ENCODE data around the gene NEDD4L. TPM values are rescaled to one million over a fixed set of nuclear protein-coding genes. Genes with fewer than 3 reads are reported as not detected.

Gene NEDD4L
- total and polyA plus RNA-seq, 7 donors, result 14.8 to 28.0 (median 19.6) TPM

DNA sequence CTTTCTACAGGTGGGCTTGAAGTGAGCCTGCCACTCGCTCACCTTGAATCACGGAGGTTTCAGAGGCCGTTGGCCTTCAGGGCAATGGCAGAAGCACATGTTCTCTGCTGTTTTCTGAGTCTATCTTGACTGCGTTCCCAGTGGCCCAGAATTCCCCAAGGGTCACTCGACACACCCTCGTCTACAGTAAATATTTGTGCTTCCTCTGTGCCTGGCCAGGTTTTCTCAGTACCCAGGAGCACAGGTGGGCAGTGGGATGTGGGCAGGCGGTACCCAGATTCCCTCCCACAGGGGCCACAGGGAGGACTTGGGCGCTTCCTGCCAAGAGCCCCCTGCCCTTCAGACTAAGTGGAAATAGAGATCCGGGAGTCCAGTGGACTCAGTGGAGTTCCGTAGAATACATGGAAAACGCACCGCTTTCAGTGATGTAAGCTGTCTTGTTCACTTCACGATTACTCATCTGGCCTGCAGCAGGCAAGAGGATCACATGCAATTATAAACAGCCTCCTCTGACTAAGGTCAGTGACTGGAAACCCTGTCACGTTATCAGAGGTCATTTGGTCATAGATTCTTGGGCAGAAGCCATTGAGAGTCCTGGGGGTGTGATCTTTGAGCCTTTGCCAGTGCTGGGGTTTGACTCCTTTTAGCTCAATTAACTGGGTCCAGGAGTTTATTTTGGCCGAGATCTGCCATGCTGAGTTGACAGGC, 179.8 kb downstream of the NEDD4L start:
- DNase-seq, result no peak
- H3K4me3 ChIP-seq, result no peak overlapping the region
- WGBS, 3 donors, result 61 to 68% (median 65%) methylated on average over 15 of the region's 15 CpGs
- no peaks in the 10 kb centered on the region for H3K9me3 ChIP-seq
- intact Hi-C loops (cut with DNase I), result no loop called here
- H3K27ac ChIP-seq, result peak overlapping the region; percentile 75
- no peaks in the 10 kb centered on the region for H3K27me3 ChIP-seq (ENCODE audit: insufficient read depth in 3 of 3, low read length in 2 of 3)
- peak; percentile 90 to 96 (median 94) for ATAC-seq
- TF ChIP-seq, protein P1, sequence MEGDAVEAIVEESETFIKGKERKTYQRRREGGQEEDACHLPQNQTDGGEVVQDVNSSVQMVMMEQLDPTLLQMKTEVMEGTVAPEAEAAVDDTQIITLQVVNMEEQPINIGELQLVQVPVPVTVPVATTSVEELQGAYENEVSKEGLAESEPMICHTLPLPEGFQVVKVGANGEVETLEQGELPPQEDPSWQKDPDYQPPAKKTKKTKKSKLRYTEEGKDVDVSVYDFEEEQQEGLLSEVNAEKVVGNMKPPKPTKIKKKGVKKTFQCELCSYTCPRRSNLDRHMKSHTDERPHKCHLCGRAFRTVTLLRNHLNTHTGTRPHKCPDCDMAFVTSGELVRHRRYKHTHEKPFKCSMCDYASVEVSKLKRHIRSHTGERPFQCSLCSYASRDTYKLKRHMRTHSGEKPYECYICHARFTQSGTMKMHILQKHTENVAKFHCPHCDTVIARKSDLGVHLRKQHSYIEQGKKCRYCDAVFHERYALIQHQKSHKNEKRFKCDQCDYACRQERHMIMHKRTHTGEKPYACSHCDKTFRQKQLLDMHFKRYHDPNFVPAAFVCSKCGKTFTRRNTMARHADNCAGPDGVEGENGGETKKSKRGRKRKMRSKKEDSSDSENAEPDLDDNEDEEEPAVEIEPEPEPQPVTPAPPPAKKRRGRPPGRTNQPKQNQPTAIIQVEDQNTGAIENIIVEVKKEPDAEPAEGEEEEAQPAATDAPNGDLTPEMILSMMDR (IDR thresholded peaks at IDR 0.05), result no peak
- H3K4me1 ChIP-seq, result peaks cover 16% of the 10 kb centered on the region
- H3K36me3 ChIP-seq (ENCODE audit: insufficient read depth in 1 of 2, low read depth in 1 of 2), result no peaks in the 10 kb centered on the region

DNA sequence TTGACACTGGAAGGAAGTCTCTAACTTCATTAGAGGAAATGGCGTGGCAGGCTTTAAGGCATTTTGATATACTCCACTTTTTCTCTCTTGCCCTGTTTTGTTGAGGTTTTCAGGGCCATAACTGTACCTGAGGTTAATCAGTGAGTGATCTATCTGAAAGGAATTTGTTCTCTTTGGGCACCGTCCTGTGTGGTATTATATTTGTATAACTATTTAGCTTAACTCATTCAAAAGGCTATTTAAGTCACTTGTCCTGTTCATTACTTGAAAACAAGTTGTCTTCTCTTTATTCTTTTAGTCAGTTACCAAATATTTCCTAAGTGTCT, 180.4 kb downstream of the NEDD4L start:
- no peak for DNase-seq
- peak in 1 of 4 donors; percentile 13 for ATAC-seq
- TF ChIP-seq, protein P1 (IDR thresholded peaks at IDR 0.05), result no peak
- peak overlapping the region; percentile 75 for H3K27ac ChIP-seq
- H3K27me3 ChIP-seq (ENCODE audit: insufficient read depth in 3 of 3, low read length in 2 of 3), result no peaks in the 10 kb centered on the region
- no peak overlapping the region for H3K4me3 ChIP-seq
- WGBS, 3 donors, result 63 to 77% (median 71%) methylated on average over 2 of the region's 2 CpGs
- no peaks in the 10 kb centered on the region for H3K9me3 ChIP-seq
- peaks cover 16% of the 10 kb centered on the region for H3K4me1 ChIP-seq
- intact Hi-C loops (cut with DNase I), result no loop called here
- no peaks in the 10 kb centered on the region for H3K36me3 ChIP-seq (ENCODE audit: insufficient read depth in 1 of 2, low read depth in 1 of 2)

DNA sequence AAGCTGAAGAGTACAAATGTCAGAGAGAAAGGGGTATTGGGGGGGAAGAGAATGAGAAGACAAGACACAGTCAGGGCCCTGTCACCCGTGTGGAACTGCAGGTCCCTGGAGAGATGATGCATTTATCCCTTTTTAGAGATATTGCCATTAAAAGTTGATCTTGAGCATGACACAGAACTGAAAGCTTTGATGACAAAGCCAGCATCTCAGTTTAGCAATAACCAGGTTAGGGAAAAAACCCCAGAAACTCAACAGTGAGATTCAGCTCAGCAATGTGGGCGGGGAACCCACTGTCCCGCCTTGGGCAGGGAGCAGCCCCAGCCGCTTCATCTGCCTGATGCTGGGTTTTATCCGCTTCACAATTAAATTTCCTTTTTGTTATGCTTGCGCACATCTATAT, 181.1 kb downstream of the NEDD4L start:
- Histone ChIP-seq H3K4me3 (no peak overlapping the region), H3K9me3 (no peaks in the 10 kb centered on the region), H3K27ac (no peak overlapping the region), H3K4me1 (peaks cover 16% of the 10 kb centered on the region), H3K27me3 (ENCODE audit: insufficient read depth in 3 of 3, low read length in 2 of 3) (no peaks in the 10 kb centered on the region), H3K36me3 (ENCODE audit: insufficient read depth in 1 of 2, low read depth in 1 of 2) (no peaks in the 10 kb centered on the region)
- 92 to 96% (median 95%) methylated on average over 6 of the region's 6 CpGs for WGBS, 3 donors
- no peak for DNase-seq
- TF ChIP-seq, protein P1 (IDR thresholded peaks at IDR 0.05), result no peak
- ATAC-seq, result no peak
- intact Hi-C loops (cut with DNase I), result no loop called here

DNA sequence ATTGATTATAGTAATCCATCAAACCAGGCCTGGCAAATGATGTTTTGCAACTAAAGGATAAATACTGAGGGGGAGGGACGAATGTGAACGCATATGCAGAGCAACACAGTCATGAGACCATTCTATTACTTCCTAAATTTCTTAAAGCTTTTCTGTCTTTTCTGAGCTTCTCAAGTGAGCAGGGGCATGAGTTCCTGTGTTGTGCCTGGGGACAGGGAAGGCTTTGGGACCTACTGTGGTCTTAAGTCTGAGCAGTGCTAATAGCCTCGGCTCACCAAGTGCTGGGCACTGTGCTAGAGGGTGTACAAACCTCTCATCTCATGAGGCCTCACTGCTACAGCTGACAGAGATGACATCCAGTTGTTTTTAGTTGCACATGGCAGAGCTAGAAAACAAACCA, 182.4 kb downstream of the NEDD4L start:
- H3K4me1 ChIP-seq, result peaks cover 16% of the 10 kb centered on the region
- no peak overlapping the region for H3K4me3 ChIP-seq
- TF ChIP-seq, protein P1 (IDR thresholded peaks at IDR 0.05), result no peak
- 77 to 93% (median 86%) methylated on average over 3 of the region's 3 CpGs for WGBS, 3 donors
- intact Hi-C loops (cut with DNase I), result no loop called here
- H3K36me3 ChIP-seq (ENCODE audit: insufficient read depth in 1 of 2, low read depth in 1 of 2), result no peaks in the 10 kb centered on the region
- no peak for DNase-seq
- H3K9me3 ChIP-seq, result no peaks in the 10 kb centered on the region
- H3K27ac ChIP-seq, result no peak overlapping the region
- no peak for ATAC-seq
- no peaks in the 10 kb centered on the region for H3K27me3 ChIP-seq (ENCODE audit: insufficient read depth in 3 of 3, low read length in 2 of 3)

All from psoas muscle (tissue), 8 donors.